ENCODE results near the gene ZNF691.
"Not testable (repeated sequence)": the region's sequence is repeated elsewhere in the genome, so short reads cannot be mapped to it uniquely, and the experiment has no call there.

The ZNF691 gene

GRCh38 chr1:42846257-42847110 lies at the start of gene ZNF691:
ZNF691 (plus strand) TSS chr1:42846613; CDS start chr1:42849659, 3,046 bp downstream.
- DNase-seq: peak; percentile 83

GRCh38 chr1:42797414-42797813 lies 49.0 kb upstream of the ZNF691 start:
- no peak for DNase-seq

- no peak for DNase-seq
Observed at GRCh38 chr1:42797979-42798378, 48.4 kb upstream of the ZNF691 start.

GRCh38 chr1:42801832-42802473 lies 44.5 kb upstream of the ZNF691 start:
- no peak for DNase-seq

GRCh38 chr1:42806171-42806570 lies 40.2 kb upstream of the ZNF691 start:
- no peak for DNase-seq

- no peak for DNase-seq
Observed at GRCh38 chr1:42806593-42806992, 39.8 kb upstream of the ZNF691 start.

- DNase-seq: no peak
Observed at GRCh38 chr1:42807056-42807668, 39.3 kb upstream of the ZNF691 start.

- not testable (repeated sequence) for DNase-seq
Observed at GRCh38 chr1:42814815-42815214, 31.6 kb upstream of the ZNF691 start.

GRCh38 chr1:42815941-42816584 lies 30.4 kb upstream of the ZNF691 start:
- no peak for DNase-seq

- peak; percentile 94 for DNase-seq
Observed at GRCh38 chr1:42816585-42817439, 29.6 kb upstream of the ZNF691 start, which contains the start of the genes ERMAP and SVBP. ERMAP (plus strand) TSS chr1:42817122; CDS start chr1:42830449, 13,327 bp downstream. SVBP (minus strand) TSS chr1:42817397; CDS start chr1:42816544, 853 bp downstream.

GRCh38 chr1:42817440-42817767 lies 29.0 kb upstream of the ZNF691 start:
- DNase-seq: no peak

- DNase-seq: no peak
Observed at GRCh38 chr1:42817976-42818375, 28.4 kb upstream of the ZNF691 start.

- DNase-seq: no peak
Observed at GRCh38 chr1:42820813-42821212, 25.6 kb upstream of the ZNF691 start.

GRCh38 chr1:42821690-42822089 lies 24.7 kb upstream of the ZNF691 start:
- no peak for DNase-seq

GRCh38 chr1:42822800-42823392 lies 23.5 kb upstream of the ZNF691 start:
- DNase-seq: no peak

- DNase-seq: no peak
Observed at GRCh38 chr1:42824481-42825035, 21.9 kb upstream of the ZNF691 start.

- no peak for DNase-seq
Observed at GRCh38 chr1:42825036-42825851, 21.2 kb upstream of the ZNF691 start.

GRCh38 chr1:42830631-42831030 lies 15.8 kb upstream of the ZNF691 start:
- DNase-seq: no peak

GRCh38 chr1:42831273-42831672 lies 15.1 kb upstream of the ZNF691 start:
- no peak for DNase-seq

- DNase-seq: no peak
Observed at GRCh38 chr1:42832641-42833240, 13.7 kb upstream of the ZNF691 start.
